ENCODE results near the gene SUSD6. TPM values are rescaled to one million over a fixed set of nuclear protein-coding genes. Genes with fewer than 3 reads are reported as not detected.

SUSD6 gene
- total RNA-seq, 1 donor from 2014 or later, result 23.9 TPM

GRCh38 chr14:69667938-69668335, 56.5 kb downstream of the SUSD6 start:
- Histone ChIP-seq H3K27me3 (ENCODE audit: low read depth) (no peaks in the 10 kb centered on the region), H3K9me3 (replicated peaks) (no peaks in the 10 kb centered on the region), H3K27ac (replicated peaks) (peak overlapping the region; percentile 73), H3K4me3 (no peak overlapping the region), H3K4me1 (peaks cover 98% of the 10 kb centered on the region), H3K36me3 (no peaks in the 10 kb centered on the region)
- TF ChIP-seq CTCF (IDR thresholded peaks at IDR 0.05; ENCODE audit: borderline replicate concordance), result no peak
- intact Hi-C loops (cut with micrococcal nuclease), result no loop called here
- DNase-seq, result no peak

- Histone ChIP-seq H3K9me3 (replicated peaks) (no peaks in the 10 kb centered on the region), H3K36me3 (no peaks in the 10 kb centered on the region), H3K4me1 (peaks cover 98% of the 10 kb centered on the region), H3K27me3 (ENCODE audit: low read depth) (no peaks in the 10 kb centered on the region), H3K4me3 (no peak overlapping the region), H3K27ac (replicated peaks) (peak overlapping the region; percentile 84)
- no peak for TF ChIP-seq CTCF (IDR thresholded peaks at IDR 0.05; ENCODE audit: borderline replicate concordance)
- intact Hi-C loops (cut with micrococcal nuclease), result no loop called here
- DNase-seq, result no peak
These were observed 58.0 kb downstream of the SUSD6 start for GRCh38 chr14:69669375-69669774.

GRCh38 chr14:69670093-69670492, 58.7 kb downstream of the SUSD6 start:
- Histone ChIP-seq H3K27me3 (ENCODE audit: low read depth) (no peaks in the 10 kb centered on the region), H3K36me3 (no peaks in the 10 kb centered on the region), H3K4me1 (peaks cover 98% of the 10 kb centered on the region), H3K27ac (replicated peaks) (peak overlapping the region; percentile 84), H3K4me3 (no peak overlapping the region), H3K9me3 (replicated peaks) (no peaks in the 10 kb centered on the region)
- intact Hi-C loops (cut with micrococcal nuclease), result no loop called here
- no peak for DNase-seq
- no peak for TF ChIP-seq CTCF (IDR thresholded peaks at IDR 0.05; ENCODE audit: borderline replicate concordance)

GRCh38 chr14:69671365-69672030, 60.1 kb downstream of the SUSD6 start:
- no peak for DNase-seq
- Histone ChIP-seq H3K9me3 (replicated peaks) (no peaks in the 10 kb centered on the region), H3K4me1 (peaks cover 98% of the 10 kb centered on the region), H3K27me3 (ENCODE audit: low read depth) (no peaks in the 10 kb centered on the region), H3K27ac (replicated peaks) (peak overlapping the region; percentile 84), H3K36me3 (no peaks in the 10 kb centered on the region), H3K4me3 (no peak overlapping the region)
- TF ChIP-seq CTCF (IDR thresholded peaks at IDR 0.05; ENCODE audit: borderline replicate concordance), result no peak
- intact Hi-C loops (cut with micrococcal nuclease), result no loop called here

GRCh38 chr14:69672356-69672755, 61.0 kb downstream of the SUSD6 start:
- peaks cover 96% of the 10 kb centered on the region for H3K4me1 ChIP-seq

More at GRCh38 chr14:69672356-69672755, 61.0 kb downstream of the SUSD6 start:
- H3K4me3 ChIP-seq, result no peak overlapping the region
- H3K36me3 ChIP-seq, result no peaks in the 10 kb centered on the region
- no peaks in the 10 kb centered on the region for H3K9me3 ChIP-seq (replicated peaks)
- TF ChIP-seq CTCF (IDR thresholded peaks at IDR 0.05; ENCODE audit: borderline replicate concordance), result no peak
- intact Hi-C loops (cut with micrococcal nuclease), result no loop called here
- no peak for DNase-seq
- peak overlapping the region; percentile 84 for H3K27ac ChIP-seq (replicated peaks)
- H3K27me3 ChIP-seq (ENCODE audit: low read depth), result no peaks in the 10 kb centered on the region

All from left ventricle myocardium inferior (tissue), 1 donor.